H1 (cell line): ENCODE measurements around the gene CCDC88A. TPM values are rescaled to one million over a fixed set of nuclear protein-coding genes. Genes with fewer than 3 reads are reported as not detected.

Source experiments
- CTBP2 ChIP-seq: IDR thresholded peaks from 2 replicates; pipeline ENCODE4 v1.7.0; 2011; ENCODE audit warnings: borderline replicate concordance, mild to moderate bottlenecking, moderate library complexity, mixed read lengths, low read length; ENCODE audit not compliant: insufficient read depth, insufficient read length
- polyA plus RNA-seq, 7 experiments: library from polyadenylated mRNA; depleted of rRNA in 3 of 7; stranded (reverse) in 5 of 7; unstranded in 2 of 7; fragments of >200 nt in 5 of 7; fragments of 200-250 nt in 2 of 7; gene quantifications; 1 replicate in 5 of 7; 2 replicates in 1 of 7; 4 replicates in 1 of 7; pipeline versions ENCODE4 v1.2.1 to v1.2.3, GENCODE V29; 2011 to 2013; ENCODE audit warnings: missing spikeins in 2 of 7, mixed read lengths in 2 of 7
- total RNA-seq: library from RNA; stranded (reverse); fragmentation: NEBNext Ultra II Directional; extraction: Animal tissue kit (Norgen Biotek cat#: 25700); gene quantifications from 2 replicates; pipeline ENCODE4 v1.2.1, GENCODE V29; 2021

CCDC88A gene
- total and polyA plus RNA-seq, 2 of the 8 experiments (the other 6 are each of a cell fraction or from before 2014, with no cell fraction given), result 27.0 to 98.0 TPM

GRCh38 chr2:55334728-55335127 lies 84.9 kb downstream of the CCDC88A start (continued):
- TF ChIP-seq CTBP2, result no peak
